Smooth muscle cell of the coronary artery (primary cell): ENCODE results near the gene DNPEP. TPM values are rescaled to one million over a fixed set of nuclear protein-coding genes. Genes with fewer than 3 reads are reported as not detected.

Experiments used
- total RNA-seq: library from RNA; depleted of rRNA; stranded (reverse); fragments of >200 nt; gene quantifications from 2 replicates; pipeline ENCODE4 v1.2.3, GENCODE V29; 2014; ENCODE audit warnings: low replicate concordance

Gene DNPEP
- 54.2 and 75.5 TPM in 2 replicates for total RNA-seq

DNA sequence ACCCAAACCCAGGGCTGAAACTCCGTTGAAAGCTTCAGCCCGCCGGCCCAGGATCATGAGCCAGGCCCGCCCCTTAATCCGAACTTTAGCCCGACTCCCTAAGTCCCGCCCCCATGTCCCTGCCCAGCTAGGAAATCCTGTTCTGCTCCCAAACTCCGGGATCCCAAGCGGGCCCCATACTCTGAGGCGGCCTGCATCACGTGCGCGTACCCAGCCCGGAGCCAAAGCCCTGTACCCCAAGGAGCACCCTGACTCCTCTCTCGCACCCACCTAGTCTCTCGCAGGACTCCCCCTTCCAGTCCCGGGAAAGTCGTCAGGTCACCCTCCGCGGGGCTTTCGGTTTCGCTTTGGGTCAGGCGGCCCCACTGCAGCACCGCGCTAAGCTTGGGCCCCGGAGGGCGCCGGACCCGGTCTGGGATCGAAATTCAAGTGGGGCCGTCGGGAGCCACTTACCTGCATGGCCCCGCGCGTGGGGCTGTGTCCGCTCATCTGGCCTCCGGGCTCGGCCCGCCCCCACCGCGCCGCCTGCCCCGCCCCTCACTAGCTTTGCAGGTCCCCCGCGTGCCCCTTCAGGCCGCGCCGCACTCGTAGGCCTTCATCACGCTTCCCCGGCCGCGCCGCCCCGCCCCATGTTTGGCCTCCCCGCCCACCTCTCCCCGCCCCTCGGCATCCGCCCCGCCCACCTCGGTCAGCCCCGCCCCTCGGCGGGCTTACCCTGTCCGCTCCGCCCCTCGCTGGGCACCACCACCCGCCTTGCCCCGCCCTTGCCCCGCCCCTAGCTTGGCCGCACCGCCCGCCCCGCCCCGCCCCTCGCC lies at the start of gene DNPEP:
TSS of gene DNPEP (minus strand) at position 607 of the 815 bp plus-strand sequence. CDS start at position 489, 118 bp downstream.

DNA sequence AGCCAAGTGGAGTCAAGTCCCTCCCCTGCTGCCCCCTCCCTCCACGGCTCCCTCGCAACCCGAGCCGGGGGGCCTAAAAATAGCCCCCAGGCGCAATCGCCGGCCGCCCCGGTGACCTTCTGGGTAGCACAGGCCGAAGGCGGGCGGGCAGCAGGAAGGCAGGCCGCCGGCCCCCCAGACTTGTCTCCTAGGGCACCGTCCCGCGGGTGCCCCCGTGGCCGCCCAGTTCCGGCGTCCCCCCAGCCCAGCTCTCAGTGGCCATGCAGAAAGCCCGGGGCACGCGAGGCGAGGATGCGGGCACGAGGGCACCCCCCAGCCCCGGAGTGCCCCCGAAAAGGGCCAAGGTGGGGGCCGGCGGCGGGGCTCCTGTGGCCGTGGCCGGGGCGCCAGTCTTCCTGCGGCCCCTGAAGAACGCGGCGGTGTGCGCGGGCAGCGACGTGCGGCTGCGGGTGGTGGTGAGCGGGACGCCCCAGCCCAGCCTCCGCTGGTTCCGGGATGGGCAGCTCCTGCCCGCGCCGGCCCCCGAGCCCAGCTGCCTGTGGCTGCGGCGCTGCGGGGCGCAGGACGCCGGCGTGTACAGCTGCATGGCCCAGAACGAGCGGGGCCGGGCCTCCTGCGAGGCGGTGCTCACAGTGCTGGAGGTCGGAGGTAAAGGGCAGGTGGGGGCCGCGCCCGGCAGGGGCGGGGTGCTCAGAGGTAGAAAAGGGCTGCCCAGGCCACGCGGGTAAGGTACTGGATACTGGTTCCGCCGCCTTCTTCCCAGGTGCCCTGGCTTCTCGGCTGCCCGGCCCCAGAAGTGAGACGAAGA lies 47.2 kb upstream of the DNPEP start, which contains the start of gene SPEG:
TSS of gene SPEG (plus strand) at position 126 of the 808 bp plus-strand sequence. CDS start at position 261, 135 bp downstream.

DNA sequence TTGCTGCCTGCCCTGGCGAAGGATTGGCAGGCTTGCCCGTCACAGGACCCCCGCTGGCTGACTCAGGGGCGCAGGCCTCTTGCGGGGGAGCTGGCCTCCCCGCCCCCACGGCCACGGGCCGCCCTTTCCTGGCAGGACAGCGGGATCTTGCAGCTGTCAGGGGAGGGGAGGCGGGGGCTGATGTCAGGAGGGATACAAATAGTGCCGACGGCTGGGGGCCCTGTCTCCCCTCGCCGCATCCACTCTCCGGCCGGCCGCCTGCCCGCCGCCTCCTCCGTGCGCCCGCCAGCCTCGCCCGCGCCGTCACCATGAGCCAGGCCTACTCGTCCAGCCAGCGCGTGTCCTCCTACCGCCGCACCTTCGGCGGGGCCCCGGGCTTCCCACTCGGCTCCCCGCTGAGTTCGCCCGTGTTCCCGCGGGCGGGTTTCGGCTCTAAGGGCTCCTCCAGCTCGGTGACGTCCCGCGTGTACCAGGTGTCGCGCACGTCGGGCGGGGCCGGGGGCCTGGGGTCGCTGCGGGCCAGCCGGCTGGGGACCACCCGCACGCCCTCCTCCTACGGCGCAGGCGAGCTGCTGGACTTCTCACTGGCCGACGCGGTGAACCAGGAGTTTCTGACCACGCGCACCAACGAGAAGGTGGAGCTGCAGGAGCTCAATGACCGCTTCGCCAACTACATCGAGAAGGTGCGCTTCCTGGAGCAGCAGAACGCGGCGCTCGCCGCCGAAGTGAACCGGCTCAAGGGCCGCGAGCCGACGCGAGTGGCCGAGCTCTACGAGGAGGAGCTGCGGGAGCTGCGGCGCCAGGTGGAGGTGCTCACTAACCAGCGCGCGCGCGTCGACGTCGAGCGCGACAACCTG lies 30.7 kb upstream of the DNPEP start, which contains the start of gene DES:
TSS of gene DES (plus strand) at position 223 of the 857 bp plus-strand sequence. CDS start at position 309, 86 bp downstream.

DNA sequence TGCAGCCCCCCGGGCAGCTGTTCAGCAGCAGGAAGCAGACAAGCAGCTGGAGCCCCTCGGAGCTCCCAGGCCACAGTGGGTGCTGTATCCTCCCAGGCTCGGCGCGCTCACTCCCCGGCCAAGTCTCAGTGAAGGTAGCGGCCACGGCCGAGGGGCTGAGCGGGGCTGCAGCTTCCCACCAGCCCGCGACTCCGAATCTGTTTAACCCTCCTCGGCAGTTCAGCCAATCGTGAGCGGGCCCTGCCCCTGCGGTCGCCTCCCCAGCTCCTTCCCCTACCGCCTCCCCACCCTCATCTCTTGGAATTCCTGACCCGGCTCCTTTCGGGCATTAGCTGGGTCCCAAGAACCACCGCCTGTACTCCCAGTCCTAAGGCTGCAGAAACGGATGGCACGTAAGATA lies 55.2 kb downstream of the DNPEP start, which contains the start of gene RESP18:
TSS of gene RESP18 (minus strand) at position 203 of the 400 bp plus-strand sequence.

Other genes with a start within 250 kb of the DNPEP start
- 10.3 and 20.4 TPM in 2 replicates for gene NHEJ1, start 227.1 kb downstream of the DNPEP start, total RNA-seq
- 0.60 and 2.5 TPM in 2 replicates for gene SLC23A3, start 217.9 kb downstream of the DNPEP start, total RNA-seq
- gene CNPPD1, start 211.0 kb downstream of the DNPEP start, total RNA-seq = 19.5 and 32.3 TPM in 2 replicates
- gene RETREG2, start 209.6 kb downstream of the DNPEP start, total RNA-seq = 41.6 and 71.7 TPM in 2 replicates
- gene ZFAND2B, start 181.1 kb downstream of the DNPEP start, total RNA-seq = 23.9 and 30.9 TPM in 2 replicates
- 25.9 and 98.6 TPM in 2 replicates for gene ABCB6, start 169.0 kb downstream of the DNPEP start, total RNA-seq
- gene ATG9A, start 158.3 kb downstream of the DNPEP start, total RNA-seq = 35.6 and 39.5 TPM in 2 replicates
- 15.4 and 22.7 TPM in 2 replicates for gene ANKZF1, start 158.1 kb downstream of the DNPEP start, total RNA-seq
- gene GLB1L, start 142.5 kb downstream of the DNPEP start, total RNA-seq = 8.4 and 13.8 TPM in 2 replicates
- gene STK16, start 142.4 kb downstream of the DNPEP start, total RNA-seq = 27.1 and 49.1 TPM in 2 replicates
- not detected in 2 replicates for gene TUBA4B, start 134.7 kb downstream of the DNPEP start, total RNA-seq
- gene TUBA4A, start 134.0 kb downstream of the DNPEP start, total RNA-seq = 9.1 and 9.8 TPM in 2 replicates
- gene DNAJB2, start 108.5 kb downstream of the DNPEP start, total RNA-seq = 39.9 and 125 TPM in 2 replicates
- under 0.01 and 9.0 TPM in 2 replicates for gene PTPRN, start 78.5 kb downstream of the DNPEP start, total RNA-seq
- not detected in 2 replicates for gene RESP18, start 55.2 kb downstream of the DNPEP start, total RNA-seq
- gene DES, start 30.5 kb upstream of the DNPEP start, total RNA-seq = 0.15 and 11.8 TPM in 2 replicates
- 9.1 and 9.4 TPM in 2 replicates for gene SPEG, start 46.9 kb upstream of the DNPEP start, total RNA-seq
- gene GMPPA, start 111.0 kb upstream of the DNPEP start, total RNA-seq = 67.1 and 102 TPM in 2 replicates
- under 0.01 and 0.70 TPM in 2 replicates for gene ASIC4, start 126.6 kb upstream of the DNPEP start, total RNA-seq
- gene CHPF, start 155.9 kb upstream of the DNPEP start, total RNA-seq = 48.0 and 109 TPM in 2 replicates
- gene TMEM198, start 156.1 kb upstream of the DNPEP start, total RNA-seq = 0.59 and 1.3 TPM in 2 replicates
- gene OBSL1, start 183.6 kb upstream of the DNPEP start, total RNA-seq = 45.7 and 84.6 TPM in 2 replicates
- under 0.01 and 0.38 TPM in 2 replicates for gene INHA, start 184.4 kb upstream of the DNPEP start, total RNA-seq
- gene STK11IP, start 209.9 kb upstream of the DNPEP start, total RNA-seq = 10.0 and 15.2 TPM in 2 replicates
- gene SLC4A3, start 239.7 kb upstream of the DNPEP start, total RNA-seq = 1.7 and 2.1 TPM in 2 replicates